ENCODE results near the gene ALG12.

ALG12 gene

DNA sequence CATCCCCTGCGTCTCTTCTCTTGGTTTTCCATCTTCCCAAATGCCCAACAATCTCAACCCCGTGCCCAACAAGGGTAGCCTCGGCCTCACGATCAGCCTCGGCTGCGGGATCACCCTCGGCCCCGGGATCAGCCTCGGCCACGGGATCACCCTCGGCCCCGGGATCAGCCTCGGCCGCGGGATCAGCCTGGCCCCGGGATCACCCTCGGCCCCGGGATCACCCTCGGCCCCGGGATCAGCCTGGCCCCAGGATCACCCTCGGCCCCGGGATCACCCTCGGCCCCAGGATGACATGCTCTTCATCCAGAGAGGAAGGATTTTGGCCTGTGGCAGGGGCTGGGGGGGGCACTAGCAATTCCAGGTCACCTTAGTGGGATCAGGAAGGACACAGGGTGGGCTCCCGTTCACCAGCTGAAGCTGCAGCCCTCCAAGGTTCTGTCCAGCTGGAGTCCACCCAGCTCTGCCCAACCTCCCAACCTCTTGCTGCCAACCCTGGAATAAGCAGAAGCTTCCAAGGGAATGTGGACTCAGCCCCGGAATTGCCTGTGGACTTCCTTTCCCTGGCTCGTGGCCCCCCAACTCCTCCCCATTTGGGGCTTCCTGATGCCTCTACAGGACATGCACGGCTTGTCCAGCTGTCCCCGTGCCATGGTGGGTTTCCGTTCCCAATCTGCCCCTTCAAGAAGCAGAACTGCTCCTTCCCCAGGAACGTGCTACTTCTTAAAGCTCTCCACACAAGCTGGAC is 6.2 kb downstream of the ALG12 start:
- no peak for DNase-seq (ENCODE audit: low spot score)

DNA sequence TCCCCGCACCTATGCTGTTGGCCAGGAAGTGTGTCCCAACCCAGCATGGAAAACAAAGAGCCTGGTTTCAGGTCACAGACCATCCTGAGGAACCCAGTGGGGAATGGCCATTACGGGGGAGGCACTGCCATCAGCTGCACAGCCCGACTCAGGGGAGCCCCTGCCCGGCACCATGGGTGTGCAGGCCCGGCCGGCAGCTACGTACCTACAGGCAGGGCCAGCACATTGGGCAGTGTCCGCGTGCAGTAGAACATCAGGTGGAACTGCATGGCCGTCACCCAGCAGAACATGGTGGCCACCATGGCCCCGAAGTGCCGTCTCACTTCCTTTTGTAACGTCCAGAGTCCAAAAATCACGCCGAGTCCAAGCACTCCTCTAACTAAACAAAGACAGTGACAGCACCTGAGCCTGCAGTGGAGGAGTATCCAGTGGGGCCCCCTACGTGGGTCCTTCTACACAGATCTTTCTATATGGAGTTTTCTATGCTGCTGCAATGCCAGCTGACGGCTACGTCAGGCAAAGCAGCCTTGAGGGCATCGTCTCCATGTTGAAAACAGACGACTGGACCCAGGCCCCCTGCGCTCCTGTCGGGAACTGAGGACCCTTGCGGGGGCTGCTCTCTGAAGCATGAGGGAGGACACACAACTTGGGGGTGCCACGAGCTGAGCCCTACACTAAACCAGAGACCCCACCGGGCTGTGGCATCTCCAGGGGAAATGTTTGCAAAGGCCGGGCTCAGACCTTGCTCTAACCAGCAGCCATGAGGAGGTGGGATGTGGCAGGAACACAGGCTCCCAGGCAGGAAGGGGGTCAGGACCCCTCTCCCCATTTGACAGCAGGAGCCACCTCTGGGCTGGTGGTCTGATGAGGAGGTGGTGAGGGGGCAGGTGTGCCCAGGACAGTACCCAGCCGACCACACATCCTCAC is 7.7 kb downstream of the ALG12 start:
- DNase-seq (ENCODE audit: low spot score), result no peak

DNA sequence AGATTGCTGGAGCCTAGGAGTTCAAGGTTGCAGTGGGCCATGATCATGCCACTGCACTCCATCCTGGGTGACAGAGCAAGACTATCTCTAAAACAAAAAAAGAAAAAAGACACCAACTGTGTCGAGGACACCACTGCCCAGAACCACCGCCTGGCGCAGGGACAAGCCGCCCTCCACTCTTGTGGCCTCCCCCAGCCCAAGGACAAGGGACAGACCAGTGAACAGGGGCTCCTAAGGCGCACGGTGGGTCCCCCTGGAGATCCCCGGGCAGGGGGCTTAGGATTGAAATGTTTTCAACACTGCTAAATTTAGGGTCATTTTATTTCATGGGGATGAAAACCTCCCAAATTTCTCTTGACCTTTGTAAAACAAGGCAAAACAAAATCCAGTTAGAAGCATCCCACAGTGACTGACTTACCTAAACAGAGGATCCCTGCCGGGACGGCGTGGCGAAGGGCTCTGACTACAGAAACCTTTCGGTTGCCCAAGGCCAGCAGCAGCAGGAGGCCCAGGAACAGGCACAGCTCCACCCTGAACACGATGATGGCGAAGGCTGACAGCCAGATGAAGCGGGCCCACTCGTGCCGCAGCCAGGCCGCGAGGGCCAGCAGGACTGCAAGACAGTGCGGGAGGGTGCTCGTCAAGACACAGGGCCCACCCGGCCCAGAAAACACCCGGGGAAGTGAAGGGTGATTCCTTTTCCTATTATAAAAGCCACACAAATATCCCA is 8.6 kb downstream of the ALG12 start:
- no peak for DNase-seq (ENCODE audit: low spot score)

DNA sequence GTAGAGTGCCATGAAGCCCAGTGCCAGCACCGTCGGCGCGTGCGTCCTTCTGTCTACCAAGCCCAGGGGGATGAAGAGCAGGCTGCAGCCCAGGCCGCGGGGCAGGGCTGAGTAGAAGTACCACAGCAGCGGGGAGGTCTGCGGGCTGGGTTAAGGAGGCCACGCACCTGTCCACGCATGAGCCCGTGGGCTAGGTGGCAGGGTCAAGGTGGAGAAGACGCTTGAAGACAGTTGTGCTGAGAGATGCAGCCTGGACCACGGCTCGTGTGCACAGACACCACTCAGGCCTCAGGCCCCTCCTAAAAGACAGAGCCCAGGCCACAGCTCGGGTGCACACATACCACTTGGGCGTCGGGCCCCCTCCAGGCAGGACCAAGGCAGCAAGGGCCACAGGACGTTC is 10.4 kb downstream of the ALG12 start:
- no peak for DNase-seq (ENCODE audit: low spot score)

DNA sequence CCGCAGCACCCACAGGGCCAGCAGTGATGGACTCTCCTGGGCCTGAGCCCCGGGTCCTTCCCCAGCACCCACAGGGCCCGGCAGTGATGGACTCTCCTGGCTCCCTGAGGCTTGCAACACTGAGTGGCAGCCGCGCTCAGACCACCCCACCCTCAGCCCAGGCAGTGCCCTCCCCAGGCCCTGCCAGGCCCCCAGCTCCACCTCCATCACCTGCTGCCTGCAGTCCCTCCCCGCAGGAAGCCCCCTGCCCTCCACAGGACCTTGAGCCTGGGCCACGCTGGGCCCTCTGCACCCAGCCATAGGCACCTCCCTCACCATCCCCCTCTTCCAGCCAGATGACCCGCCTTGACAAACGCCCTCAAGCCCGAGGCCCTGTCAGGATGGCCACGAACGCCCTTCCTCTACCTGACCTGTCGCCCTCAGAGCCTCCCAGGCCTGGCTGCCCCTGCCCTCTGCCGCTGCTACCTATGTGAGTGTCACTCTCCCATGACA is 11.4 kb downstream of the ALG12 start:
- DNase-seq (ENCODE audit: low spot score), result no peak

DNA sequence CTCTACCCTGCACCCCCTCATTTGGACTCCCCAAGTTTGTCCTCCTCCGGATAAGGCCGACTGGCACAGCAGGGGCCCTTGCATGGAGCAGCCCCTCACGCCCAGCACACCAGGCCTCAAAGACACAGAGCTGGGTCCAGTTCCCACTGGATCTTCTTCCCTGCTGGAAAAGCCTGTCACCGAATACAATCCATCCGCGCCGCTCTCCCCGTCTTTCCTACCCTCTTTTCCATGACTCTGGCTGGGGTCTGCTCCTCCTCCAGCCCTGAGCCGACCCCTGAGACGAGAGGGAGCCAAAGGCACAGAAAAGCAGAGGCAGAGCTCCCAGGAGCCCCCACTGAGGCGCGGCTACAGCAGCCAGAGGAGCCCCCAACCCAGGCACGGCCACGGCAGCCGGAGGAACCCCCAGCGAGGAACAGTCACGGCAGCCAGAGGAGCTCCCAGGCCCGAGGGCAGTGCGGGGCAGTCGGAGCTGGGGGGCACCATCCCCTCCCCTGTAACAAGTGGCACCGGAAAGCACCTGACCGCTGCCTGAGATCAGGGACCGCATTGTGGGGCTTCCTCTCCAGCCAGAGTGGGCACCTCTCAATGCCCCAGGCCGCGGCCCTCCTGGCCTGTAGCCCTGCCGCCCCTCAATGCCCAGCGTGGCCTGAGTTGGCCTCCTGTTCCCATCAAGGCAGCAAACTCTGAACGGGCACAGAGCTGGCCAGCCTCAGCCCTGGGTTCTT is 12.0 kb downstream of the ALG12 start:
- DNase-seq (ENCODE audit: low spot score), result no peak

DNA sequence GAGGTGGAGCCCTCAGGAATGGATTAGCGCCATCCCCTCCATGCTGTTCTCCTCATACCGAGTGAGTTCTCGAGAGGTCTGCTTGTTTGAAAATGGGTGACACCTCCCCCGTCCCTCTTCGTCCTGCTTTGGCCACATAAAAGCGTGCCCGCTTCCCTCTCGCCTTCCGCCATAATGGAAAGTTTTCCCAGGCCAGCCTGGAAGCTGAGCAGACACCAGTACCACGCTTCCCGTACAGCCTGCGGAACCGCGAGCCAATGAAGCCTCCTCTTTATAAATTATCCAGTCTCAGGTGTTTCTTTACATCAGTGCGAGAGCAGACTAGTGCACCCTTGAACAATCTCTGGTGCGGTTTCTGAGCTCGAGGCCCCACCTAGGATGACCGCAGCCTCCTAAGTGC is 12.8 kb downstream of the ALG12 start:
- DNase-seq (ENCODE audit: low spot score), result no peak

DNA sequence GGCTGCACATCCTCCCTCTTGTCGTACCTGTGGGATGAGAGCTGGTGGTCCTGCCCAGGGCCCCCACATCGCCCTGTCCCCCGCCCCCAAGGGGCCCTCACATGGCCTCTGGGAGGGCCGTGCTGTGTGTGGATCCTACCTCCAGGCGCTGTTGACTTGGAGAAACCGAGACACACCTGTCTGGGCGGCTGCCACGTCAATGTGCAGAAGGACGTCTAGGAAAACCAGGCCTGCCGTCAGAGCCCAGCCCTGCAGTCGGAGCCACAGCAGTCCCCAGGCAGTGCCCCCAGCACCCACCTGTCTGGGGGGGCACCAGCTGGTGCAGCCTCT is 14.2 kb downstream of the ALG12 start:
- DNase-seq (ENCODE audit: low spot score), result no peak

DNA sequence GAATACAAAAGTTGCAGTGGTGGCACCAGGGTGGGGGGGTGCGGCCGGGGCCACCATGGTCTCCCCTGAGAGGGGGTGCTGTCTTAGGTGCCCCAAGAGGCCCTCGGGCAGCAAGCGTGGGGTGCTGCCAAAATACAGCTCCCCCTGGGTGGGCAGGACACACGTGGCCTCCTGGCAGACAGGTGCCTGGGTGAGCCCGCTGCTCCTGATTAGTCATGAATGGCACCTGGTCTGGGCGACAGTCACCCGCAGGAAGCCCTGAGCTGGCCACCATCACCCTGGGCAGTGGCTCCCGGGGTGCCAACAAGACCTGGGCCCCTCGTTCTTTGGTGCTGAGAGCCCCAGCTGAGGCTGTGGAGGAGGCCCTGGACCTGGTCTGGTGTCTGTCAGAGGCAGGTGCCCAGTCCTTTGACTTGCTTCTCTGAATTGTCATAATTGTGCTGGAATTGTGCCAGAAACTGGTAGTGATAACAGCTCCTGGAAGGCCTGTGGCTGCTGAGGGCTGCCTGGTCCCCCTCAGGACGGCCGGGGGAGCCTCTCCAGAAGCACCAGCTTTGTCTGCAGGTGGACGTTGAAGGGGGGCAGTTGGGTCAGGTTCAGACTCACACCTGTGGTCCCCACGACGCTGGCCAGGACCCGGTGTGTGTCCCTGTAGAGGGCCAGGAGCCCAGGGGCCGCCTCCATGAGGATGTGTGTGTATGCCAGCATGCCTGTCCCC is 14.8 kb downstream of the ALG12 start:
- DNase-seq (ENCODE audit: low spot score), result no peak

DNA sequence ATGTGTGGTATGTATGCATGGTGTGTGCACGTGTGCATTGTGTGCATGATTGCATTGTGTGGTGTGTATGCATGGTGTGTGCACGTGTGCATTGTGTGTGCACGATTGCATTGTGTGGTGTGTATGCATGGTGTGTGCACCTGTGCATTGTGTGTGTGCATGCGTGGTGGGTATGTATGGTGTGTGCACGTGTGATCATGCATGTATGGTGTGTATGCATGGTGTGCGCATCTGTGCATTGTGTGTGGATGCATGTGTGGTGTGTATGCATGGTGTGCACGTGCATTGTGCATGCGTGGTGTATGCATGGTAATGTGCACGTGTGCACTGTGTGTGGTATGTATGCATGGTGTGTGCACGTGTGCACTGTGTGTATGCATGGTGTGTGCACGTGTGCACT is 16.8 kb downstream of the ALG12 start:
- no peak for DNase-seq (ENCODE audit: low spot score)

DNA sequence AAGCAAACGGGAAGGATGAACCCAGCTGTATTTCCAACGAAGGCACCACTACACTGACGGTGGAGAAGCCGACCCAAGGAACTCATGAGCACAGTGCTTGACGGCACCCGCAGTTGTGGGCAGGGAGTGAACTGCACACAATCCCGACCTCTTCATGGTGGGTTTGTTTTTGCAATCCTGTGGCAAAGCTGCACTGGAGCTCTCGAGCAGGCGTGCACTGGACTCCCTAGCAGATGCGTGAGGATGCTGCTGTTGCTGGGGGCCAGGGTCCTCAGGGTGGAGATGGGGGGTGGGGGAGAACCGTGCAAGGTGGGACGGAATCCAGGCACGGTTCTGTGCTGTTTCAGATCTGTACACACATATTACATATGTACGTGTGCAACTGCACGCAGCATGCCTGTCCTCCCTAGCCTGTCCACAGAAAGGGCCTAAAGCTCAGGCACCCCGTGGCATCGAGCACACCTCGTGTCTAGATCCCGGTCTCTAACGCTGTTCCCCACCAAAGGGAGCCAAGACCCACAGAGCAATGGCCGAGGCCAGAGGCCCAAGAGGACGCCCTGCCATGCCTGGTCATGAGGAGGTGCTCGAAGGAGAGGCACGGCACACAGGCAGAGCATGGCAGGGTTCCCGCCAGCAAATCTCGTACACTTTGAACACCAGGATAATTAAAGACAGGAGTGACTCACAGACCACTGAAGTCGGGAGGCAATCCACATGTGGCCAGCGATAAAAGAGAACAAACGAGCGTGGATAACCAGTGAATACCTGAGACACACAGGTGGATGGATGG is 17.6 kb downstream of the ALG12 start:
- no peak for DNase-seq (ENCODE audit: low spot score)

DNA sequence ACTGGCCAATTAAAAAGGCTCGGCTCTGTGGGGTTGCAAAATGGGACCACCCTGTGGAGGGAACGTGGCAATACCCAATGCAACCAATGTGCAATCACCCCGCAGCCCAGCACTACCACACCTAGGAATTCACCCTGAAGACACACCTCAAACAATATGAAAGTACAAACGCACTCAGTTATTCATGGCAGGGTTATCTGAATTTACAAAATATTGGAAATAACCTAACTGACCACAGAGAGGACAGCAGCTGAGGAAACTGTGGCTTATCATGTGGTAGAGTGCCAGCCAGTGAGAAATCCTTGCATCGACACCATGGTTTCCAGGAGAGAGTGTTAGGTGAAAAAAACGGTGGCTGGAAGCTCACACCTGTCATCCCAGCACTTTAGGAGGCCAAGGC is 18.7 kb downstream of the ALG12 start:
- DNase-seq (ENCODE audit: low spot score), result no peak

DNA sequence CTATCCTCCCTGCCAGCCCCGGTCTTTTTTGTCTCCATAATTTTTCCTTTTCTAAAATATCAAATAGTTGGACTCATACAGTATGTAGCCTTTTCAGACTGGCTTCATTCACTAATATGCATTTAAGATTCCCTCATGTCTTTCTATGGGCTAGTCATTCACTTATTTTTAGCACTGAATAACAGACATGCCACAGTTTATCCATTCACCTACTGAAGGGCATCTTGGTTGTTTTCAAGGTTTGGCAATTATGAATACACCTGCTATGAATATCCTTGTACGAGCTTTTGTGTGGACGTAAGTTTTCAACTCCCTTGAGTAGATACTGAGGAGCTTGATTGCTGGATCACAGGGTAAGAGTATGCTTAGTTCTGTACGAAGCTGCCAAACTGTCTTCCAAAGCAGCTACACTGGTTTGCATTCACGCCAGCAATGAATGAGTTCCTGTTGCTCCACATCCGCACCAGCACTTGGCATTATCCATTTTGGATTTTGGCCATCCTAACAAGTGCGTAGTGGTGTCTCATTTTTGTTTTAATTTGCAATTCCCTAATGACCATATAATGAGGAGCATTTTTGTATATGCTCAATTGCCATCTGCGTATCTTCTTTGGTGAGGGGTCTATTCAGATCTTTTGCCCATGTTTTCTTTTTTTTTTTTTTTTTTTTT is 21.1 kb downstream of the ALG12 start:
- DNase-seq (ENCODE audit: low spot score), result no peak

DNA sequence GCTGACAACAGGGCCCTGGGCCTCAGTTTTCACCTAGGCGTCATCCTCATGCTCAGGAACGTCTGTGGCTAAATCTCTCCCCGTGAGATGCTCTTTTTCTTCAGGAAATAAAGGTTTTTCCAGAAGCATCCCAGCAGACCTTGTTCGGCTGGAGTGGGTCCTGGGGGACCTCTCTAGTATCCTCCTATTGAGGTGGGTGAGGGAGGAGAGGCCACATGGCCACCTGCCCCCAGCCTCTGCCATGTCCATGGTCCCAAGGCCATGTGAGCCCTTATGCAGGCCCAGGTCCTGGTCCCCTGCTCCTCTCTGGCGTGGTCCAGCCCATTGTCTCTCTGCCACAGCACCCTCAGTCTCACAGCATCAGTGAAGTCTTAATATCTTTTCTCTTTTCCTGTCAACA is 22.0 kb downstream of the ALG12 start:
- no peak for DNase-seq (ENCODE audit: low spot score)

DNA sequence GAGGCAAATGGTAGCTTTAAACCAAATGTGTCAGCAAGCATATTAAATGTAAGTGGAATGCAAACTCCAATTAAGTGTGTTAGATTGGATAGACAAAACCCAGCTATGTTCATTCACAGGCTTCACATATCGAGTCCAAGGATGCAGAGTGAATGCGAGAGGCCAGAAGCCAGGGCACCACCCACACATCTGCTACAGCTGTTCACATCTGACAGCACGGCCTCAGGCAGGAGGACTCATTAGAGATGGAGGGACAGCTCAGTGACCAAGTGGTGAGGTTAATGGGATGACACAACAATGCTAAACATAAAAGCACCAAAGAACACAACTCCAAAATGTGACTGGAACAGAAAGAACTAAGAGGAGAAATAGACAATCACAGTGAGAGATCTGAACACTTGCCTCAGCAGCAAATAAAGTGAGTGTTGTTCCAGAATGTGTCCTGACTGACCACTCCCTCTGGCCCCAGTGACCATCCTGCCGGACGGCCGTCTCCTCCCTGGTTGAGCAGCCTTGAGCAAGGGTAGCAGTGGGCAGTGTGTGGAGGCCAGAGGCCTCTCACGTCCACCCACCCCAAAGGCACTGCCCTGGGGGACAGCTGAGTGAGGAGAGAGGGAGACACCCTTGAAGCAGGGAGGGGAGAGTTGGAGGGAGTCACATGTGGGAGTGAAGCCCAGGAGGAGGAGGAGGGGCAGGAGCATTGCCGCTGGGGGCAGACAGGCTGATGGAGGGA is 23.8 kb downstream of the ALG12 start:
- DNase-seq (ENCODE audit: low spot score), result no peak

DNA sequence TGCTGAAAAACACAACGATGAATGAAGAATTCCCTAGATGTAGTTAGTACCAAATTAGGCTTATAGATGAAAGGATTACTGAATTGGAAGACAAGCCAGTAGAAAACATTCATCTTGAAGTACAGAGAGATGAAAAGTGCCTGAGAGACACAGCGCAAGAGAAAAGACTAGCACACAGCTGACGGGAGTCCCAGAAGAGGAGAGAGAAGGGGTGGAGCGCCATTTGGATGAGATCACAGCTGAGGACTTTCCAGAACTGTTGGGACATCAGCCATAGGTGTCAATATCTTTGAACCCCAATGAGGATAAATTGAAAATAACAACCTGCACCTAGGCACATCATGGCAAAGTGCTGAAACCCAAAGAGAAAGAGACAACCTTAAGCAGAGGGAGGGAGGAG is 25.2 kb downstream of the ALG12 start:
- DNase-seq (ENCODE audit: low spot score), result no peak

DNA sequence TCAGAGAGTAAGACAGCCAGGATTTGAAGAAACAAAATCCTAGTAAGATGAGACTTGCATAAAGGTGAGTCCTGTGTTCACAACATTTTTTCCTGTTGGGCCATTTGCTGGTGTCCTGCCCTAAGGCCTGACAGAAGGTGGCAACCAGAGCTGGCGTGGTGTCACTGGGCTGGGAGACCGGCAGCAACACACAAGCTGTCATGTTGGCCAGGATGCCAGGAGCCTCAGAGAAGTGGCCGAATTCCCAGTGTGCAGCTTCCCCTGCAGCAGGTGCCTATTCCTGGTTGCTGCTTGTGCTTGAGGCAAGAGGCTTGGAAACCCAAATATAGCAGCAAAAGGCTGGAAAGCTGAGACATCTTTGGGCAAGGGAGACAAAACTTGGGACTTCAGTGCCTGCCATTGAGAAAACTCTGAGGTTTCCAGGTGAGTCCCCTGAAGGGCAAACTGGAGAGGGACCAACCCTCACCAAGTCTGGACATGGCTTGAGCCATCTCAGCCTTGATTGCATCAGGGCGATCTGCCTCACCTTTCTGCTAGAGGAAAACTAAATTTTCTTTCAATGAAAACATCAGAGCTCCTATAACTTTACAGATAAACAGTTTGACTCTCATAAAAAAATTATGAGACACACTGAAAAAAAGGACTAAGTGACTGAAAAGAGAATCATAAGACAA is 25.9 kb downstream of the ALG12 start:
- no peak for DNase-seq (ENCODE audit: low spot score)

DNA sequence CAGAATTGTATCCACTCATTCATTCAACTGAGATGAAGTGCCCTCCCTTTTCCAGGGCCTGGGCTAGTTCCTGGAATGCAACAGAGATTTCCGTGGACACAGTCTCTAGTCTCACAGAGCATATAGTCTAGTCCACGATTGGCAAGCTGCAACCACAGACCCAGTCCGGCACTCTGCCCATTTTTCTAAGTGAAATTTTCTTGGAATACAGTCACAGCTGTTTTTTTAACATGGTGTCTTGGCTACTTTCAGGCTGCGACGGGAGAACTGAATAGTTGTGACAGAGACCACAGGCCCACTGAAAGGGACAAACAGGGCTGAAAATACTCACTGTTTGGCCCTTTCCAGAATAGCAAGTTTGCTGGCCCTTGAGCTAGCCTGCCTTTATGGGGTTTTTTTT is 29.2 kb downstream of the ALG12 start:
- DNase-seq (ENCODE audit: low spot score), result no peak

DNA sequence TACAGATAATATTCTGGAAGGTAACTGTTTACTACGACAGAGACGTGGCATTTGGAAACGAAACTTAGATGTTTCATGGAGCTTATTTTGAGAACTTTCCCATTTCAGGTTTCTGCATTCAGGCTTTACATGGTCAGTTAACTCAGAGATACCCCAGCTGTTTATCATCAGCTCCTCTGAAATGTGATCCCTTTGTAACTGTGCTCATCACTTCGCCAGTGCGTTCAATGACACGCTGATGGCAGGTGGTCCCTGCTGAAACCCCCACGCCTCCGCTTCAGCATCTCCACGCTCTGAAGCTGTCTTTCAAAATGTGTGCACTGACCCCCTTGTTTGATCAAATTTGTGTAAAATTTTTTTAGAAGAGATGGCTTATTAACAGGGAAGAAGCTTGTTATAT is 30.5 kb downstream of the ALG12 start:
- no peak for DNase-seq (ENCODE audit: low spot score)

Data from D341Med (cell line).